GM19324 (cell line): ENCODE data around the gene SPATA20.

ENCODE experiments used
- ATAC-seq: cut with Tn5 transposase; IDR thresholded peaks from one replicate; pipeline ENCODE4 v1.9.1; 2021; ENCODE audit warnings: mild to moderate bottlenecking, moderate library complexity; ENCODE audit not compliant: unreplicated experiment, low FRiP score

The SPATA20 gene

DNA sequence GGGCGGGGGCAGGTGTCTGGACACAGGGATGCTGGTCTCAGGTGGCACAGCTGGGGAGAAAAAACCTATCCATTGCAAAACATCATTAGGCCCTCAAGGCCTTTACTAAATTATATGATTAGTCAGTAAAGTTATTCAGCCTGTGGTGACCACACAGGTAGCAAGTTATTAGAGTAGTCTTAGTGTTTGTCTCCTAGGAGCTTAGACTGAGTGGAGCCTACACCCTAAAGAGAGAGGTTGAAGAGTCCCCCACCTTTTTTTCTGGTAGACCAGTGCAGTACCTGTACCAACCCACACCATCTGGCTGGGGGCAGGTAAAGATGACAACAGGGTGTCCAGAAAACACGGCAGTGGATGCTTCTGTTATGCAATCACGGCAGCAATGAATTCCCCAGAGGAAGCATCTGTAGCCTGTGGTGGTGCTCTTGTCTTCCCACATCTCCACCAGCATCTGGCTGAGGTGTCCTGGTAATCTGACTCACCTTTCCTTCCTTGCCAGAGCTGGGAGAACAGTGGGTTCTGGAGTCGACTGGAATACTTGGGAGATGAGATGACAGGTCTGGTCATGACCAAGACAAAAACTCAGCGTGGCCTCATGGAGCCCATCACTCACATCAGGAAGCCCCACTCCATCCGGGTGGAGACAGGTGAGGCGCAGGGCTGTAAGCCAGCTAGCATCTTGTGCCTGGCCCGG is 27.7 kb upstream of the SPATA20 start:
- no peak for ATAC-seq

DNA sequence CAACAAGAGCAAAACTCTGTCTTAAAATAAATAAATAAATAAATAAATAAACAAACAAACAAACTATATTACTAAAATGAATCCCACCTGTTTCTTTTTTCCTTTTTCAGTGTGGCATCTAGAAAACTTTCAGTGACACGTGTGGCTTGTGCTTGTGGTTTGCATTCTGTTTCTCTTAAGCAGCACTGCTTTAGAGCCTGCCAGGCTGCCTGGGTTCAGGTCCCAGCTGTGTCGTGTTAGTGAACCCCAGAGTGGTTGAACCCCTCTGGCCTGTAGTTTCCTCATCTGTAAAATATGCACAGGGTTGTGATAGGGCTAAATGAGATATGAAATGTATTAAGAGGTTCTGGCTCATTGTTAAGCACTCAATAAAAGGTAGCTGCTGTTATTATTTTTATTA is 26.5 kb upstream of the SPATA20 start:
- no peak for ATAC-seq

DNA sequence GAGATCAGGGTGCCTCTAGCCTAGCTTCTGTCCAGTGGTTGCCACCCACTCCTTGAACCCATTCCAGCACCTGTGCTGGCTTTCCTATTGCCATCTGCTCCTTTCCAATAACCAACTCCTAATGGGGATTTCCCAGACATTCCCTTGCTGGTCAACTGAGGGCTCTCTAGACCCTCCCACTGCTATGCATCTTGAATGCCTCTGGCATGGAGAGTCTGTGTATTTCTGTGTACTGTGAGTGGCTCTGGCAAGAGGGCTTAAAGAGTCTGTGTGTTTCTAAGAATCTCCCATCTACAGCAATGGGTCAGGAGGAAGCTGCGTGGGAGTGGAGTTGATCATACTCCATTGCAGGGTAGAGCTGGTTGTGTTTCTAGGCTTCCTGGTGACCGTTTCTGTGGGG is 25.5 kb upstream of the SPATA20 start:
- ATAC-seq = no peak

DNA sequence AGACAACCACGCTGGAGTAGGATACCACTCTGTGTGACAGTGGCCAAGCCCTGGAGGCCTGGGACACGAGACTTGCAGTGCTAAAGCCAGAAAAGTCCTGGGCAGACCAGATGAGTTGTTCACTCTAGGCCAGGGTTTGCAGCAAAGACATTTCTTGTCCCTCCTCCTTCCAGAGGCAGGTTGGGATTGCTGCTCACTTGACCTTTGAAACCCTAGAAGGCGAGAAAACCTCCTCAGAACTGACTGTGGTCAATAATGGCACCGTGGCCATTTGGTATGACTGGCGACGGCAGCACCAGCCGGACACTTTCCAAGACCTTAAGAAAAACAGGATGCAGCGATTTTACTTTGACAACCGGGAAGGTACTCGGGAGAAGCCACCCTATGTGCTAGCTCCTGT is 24.2 kb upstream of the SPATA20 start:
- no peak for ATAC-seq

- ATAC-seq = no peak
Observed at GRCh38 chr17:50523208-50523607, 23.8 kb upstream of the SPATA20 start.

GRCh38 chr17:50524838-50525237 is 22.1 kb upstream of the SPATA20 start:
- no peak for ATAC-seq

DNA sequence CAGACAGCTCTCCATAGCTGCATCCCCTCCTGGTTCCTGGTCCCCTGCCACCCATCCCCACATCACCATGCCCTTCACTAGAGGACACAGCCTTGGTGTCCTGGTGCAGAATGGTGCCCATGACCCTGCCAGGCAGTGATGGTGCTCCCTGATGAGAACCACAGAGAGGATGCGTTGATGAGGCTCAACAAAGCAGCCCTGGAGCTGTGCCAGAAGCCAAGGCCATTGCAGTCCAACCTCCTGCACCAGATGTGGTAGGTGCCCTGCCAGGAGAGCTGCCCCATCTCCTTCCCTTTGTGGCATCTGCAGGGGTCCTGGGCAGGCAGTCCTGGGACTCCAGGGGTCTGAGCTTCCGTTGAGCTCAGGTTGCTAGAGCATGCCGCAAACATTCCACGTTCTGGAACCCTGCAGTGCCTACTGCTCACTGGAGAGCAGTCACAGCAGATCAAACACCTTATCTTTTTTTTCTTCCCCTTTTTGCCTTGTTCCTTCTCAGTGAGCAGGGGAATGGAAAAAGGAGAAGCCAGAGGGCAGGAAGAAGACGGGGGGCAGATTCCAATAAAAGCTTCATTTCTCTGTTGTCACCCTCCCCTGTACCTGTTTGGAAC is 19.7 kb upstream of the SPATA20 start:
- no peak for ATAC-seq

GRCh38 chr17:50527949-50528474 is 19.0 kb upstream of the SPATA20 start:
- no peak for ATAC-seq

- ATAC-seq = no peak
Observed at GRCh38 chr17:50529849-50530248, 17.1 kb upstream of the SPATA20 start.

GRCh38 chr17:50531428-50532025 is 15.4 kb upstream of the SPATA20 start:
- ATAC-seq = no peak

- no peak for ATAC-seq
Observed at GRCh38 chr17:50532452-50533024, 14.4 kb upstream of the SPATA20 start, which contains the start of gene EPN3. Gene EPN3 (plus strand): TSS chr17:50532735. CDS start chr17:50536557, 3,822 bp downstream.

- ATAC-seq = no peak
Observed at GRCh38 chr17:50533185-50533584, 13.8 kb upstream of the SPATA20 start.

DNA sequence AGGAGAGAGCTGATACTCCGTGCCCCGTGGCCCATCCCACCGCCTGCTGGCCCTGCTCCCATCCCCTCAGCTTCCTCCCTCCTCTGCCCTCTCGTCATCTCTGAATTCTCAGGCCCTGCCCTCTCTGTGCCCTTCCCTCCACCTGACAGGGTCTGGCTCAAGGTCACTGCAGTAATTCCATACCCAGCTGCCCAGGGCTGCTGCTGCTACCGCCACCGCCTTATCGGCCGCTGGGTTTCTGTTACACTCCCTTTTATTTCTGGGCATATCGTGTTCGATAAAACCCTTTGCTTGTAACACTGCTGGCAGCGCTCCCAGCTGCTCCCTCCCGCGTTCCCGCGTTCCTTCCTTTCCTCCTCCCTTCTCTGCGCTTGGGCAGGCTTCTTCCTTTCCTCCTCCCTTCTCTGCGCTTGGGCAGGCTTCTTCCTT is 13.2 kb upstream of the SPATA20 start:
- no peak for ATAC-seq

GRCh38 chr17:50534222-50534978 is 12.6 kb upstream of the SPATA20 start:
- no peak for ATAC-seq

GRCh38 chr17:50534979-50535326 is 12.0 kb upstream of the SPATA20 start:
- no peak for ATAC-seq

DNA sequence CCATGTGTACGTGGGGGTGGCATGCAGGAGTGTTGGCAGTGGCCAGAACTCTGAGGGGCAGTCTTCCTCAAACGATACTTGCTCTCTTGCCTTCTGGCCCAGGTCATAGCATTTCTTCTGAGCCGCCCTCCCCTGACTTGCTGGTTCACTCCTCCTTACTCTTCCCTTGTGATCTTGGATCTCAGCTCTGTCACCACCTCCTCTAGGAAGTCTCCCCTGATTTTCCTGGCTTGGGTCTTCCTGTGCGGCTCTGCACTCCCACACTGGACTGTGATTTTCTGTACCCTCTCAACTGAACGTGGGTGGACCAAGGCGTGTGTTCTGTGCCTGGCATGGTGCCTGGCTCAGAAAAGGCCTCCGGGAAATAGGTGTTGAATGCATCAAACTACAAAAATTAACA is 11.6 kb upstream of the SPATA20 start:
- no peak for ATAC-seq

- ATAC-seq = no peak
Observed at GRCh38 chr17:50536683-50537646, 10.0 kb upstream of the SPATA20 start.

DNA sequence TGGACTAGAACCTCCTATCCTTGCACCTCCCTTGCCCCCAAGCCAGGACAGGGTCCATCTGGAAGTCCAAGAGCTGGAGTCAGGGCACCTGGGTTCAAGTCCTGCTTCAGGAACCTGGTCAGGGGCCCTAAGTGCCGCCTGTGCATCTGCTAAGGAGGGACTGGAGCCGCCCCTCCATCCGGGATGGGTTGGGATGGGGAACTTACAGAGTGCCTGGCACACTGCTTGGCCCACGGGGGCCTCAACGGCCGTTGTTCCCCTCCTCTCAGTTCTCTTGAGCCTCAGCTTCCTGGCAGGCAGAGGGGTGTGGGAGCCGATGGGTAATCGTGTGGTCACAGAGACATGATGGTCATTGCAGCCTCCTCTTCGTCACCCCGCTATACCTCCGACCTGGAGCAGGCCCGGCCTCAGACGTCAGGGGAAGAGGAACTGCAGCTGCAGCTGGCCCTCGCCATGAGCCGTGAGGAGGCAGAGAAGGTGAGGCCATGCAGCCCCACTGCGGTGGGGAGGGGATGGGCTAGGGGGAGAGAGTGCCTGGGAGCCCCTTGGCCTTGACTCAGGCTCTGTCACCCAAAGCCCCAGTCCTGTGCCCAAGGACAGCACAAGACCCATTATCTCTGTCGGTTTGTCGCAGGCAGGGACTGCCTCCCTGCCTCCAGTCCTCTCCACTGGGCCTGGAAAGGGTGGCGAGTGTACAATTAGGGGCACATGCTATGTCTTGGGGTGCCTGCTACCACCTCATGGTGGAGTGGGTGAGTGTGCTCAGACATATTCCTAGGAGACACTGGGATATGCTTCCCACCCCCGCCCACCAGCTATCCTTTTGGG is 9.0 kb upstream of the SPATA20 start:
- no peak for ATAC-seq
